ENCODE results near the gene PIP5K1B. TPM values are rescaled to one million over a fixed set of nuclear protein-coding genes. Genes with fewer than 3 reads are reported as not detected.
"Not testable (repeated sequence)": the region's sequence is repeated elsewhere in the genome, so short reads cannot be mapped to it uniquely, and the experiment has no call there.

PIP5K1B gene
- total RNA-seq, 1 donor from 2014 or later, result 0.15 TPM

- no peak for DNase-seq (ENCODE audit: low read depth)
Observed at GRCh38 chr9:68983522-68984424, 278.7 kb downstream of the PIP5K1B start.

GRCh38 chr9:68986949-68987348, 281.9 kb downstream of the PIP5K1B start:
- DNase-seq (ENCODE audit: low read depth), result not testable (repeated sequence)

DNA sequence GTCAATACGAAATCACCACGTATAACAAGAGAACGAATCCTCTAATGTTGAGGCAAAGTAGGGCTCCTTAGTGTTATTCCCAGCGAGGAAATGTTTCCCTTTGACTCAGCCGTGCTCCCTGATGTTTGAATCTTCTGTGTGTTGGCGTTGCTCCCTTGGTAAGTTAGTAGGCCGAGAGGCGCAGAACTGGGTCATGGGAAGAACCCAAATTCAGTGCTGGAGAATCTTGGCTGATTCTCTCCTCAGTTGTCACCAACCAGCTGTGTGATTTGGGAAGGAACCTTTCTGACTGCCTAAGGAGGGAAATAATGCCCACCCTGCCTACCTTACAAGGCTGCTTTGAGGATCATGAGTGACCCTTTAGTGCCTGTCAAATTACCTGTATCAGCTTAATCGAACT, 286.4 kb downstream of the PIP5K1B start:
- DNase-seq (ENCODE audit: low read depth), result no peak

DNA sequence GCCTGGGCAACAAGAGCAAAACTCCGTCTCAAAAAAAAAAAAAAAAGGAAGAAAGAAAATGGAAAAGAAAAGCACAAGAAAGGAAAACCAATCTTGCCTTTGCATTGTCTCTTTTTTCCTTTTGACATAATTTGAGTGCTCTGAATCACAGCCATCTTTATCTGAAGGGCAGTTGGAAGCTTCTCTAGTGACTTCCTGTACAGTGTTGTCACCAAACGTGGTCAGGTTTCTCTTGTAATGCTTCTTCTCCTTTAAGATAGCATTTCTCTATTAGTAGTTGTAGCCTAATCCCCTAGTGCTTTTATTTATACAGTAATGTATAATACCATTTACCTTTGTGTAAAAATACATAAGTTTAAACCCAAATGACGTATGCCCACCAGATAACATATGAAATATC, 290.7 kb downstream of the PIP5K1B start:
- no peak for DNase-seq (ENCODE audit: low read depth)

DNA sequence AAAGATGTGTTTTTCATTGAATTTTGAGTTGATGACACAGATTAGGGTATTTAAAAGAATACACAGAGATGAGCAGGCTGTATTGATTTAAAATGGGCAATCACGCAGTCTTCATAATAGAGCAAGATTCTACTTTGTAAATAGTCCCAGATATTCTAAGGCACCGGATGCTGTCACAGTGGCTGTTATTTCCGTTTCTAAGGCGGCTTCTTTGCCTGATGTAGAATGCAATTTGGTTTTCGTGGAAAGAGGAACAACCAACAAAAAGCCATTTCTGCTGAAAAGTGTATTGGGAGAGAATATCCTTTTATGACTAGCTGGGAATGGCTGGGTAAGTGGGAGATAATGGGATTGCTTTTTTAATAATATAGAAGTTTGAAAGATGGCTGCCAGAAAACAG, 291.4 kb downstream of the PIP5K1B start:
- no peak for DNase-seq (ENCODE audit: low read depth)

DNA sequence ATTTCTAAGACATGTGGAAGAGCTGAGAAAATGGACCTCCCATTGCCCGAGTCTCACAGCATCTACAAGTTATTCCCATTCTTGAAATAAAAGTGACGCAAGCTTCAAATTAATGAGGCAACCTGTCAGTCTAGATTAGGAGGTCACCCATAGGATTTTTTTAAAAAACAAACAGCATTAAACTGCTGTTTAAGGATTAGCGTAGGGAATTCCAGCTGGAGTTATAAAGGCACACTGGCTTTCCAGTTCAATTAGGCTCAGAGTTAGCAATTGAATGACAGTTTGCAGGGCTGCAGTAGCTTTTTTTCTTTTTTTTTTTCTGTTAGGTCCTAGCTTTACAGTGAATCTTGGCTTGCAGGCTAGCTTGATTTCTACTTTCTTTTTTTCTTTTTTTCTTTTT, 292.6 kb downstream of the PIP5K1B start:
- DNase-seq (ENCODE audit: low read depth), result no peak

GRCh38 chr9:68998385-68998784, 293.3 kb downstream of the PIP5K1B start:
- no peak for DNase-seq (ENCODE audit: low read depth)

GRCh38 chr9:68998812-68999211, 293.8 kb downstream of the PIP5K1B start:
- DNase-seq (ENCODE audit: low read depth), result no peak

- peak; percentile 70 for DNase-seq (ENCODE audit: low read depth)
Observed at GRCh38 chr9:68999393-69000105, 294.5 kb downstream of the PIP5K1B start.

DNA sequence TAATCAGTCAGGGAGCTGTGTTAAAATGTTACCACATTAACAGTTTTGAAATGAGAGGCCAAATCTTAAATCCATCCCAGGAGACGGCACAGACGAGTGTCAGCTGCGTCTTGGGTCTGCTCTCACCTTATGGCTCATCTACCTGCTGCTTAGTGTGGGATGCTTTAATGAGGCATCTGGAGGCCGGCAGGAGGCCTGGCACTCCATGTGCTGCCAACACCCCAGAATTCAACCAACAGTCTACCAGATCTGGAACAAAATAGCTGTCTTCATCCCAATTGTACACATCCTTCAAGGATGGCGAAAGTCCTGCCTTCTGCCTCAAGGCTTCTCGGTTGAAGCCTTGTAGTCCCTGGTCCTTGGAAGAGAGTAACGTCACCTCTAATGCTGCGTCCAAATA, 296.9 kb downstream of the PIP5K1B start:
- DNase-seq (ENCODE audit: low read depth), result no peak

- no peak for DNase-seq (ENCODE audit: low read depth)
Observed at GRCh38 chr9:69003051-69003450, 298.0 kb downstream of the PIP5K1B start.

- no peak for DNase-seq (ENCODE audit: low read depth)
Observed at GRCh38 chr9:69004836-69005235, 299.8 kb downstream of the PIP5K1B start.

GRCh38 chr9:69009708-69010107, 304.7 kb downstream of the PIP5K1B start:
- no peak for DNase-seq (ENCODE audit: low read depth)

DNA sequence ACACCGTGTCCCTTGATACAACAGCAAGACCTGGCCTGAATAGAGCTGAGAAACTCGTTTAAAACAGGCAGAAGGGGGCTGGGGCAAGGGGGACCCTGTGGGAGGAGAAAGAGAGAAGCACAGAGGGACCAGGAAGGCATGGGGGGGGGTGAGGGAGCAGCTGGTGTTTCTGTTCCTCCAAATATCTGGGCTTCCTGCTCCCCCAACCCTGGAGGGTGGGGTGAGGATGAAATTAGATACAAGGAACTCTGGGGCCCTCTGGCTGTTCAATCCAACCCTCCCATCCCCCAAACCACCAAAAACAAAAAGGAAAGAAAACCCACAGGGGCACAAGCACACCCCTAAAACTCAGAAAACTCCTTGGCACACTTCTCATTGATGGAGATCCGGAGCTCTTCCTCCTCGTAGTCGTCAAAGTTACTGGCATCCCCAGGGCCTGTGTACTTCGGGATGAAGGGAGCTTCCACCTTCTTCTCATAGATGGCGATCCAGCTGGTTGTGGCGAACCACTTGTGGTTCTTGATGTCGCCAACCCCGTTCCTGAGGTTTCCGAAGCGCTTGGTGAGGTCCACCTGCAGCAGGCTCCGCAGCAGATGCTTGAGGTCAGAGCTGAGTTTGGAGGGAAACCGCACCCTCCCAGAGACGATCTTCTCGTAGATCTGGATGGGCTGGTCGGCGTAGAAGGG, 307.8 kb downstream of the PIP5K1B start:
- DNase-seq (ENCODE audit: low read depth), result no peak

GRCh38 chr9:69013382-69013727, 308.3 kb downstream of the PIP5K1B start:
- no peak for DNase-seq (ENCODE audit: low read depth)

GRCh38 chr9:69014013-69014412, 309.0 kb downstream of the PIP5K1B start, which contains the start of gene PRKACG:
TSS of gene PRKACG (minus strand) at chr9:69014113. CDS start at chr9:69014092, 21 bp downstream.
- no peak for DNase-seq (ENCODE audit: low read depth)

GRCh38 chr9:69016191-69017096, 311.4 kb downstream of the PIP5K1B start:
- DNase-seq (ENCODE audit: low read depth), result no peak

DNA sequence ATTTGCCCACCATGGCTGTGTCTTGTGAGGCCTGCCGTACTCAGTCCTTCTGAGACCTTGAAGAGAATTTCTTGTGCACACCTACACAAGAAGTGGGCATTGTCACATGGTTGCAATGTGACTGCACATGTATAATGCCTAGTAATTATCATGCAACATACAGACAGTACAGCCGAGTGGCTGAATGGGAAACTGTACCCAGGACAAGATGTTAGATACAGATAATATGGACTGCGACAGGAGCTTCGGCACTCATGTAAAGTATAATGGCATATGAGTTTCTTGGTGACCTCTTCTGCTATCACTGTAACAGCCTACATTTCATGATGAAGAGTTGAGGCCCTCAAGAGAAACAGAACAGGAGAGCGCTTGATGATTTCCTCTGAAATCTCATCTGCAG, 313.7 kb downstream of the PIP5K1B start:
- no peak for DNase-seq (ENCODE audit: low read depth)

- no peak for DNase-seq (ENCODE audit: low read depth)
Observed at GRCh38 chr9:69019808-69020207, 314.8 kb downstream of the PIP5K1B start.

DNA sequence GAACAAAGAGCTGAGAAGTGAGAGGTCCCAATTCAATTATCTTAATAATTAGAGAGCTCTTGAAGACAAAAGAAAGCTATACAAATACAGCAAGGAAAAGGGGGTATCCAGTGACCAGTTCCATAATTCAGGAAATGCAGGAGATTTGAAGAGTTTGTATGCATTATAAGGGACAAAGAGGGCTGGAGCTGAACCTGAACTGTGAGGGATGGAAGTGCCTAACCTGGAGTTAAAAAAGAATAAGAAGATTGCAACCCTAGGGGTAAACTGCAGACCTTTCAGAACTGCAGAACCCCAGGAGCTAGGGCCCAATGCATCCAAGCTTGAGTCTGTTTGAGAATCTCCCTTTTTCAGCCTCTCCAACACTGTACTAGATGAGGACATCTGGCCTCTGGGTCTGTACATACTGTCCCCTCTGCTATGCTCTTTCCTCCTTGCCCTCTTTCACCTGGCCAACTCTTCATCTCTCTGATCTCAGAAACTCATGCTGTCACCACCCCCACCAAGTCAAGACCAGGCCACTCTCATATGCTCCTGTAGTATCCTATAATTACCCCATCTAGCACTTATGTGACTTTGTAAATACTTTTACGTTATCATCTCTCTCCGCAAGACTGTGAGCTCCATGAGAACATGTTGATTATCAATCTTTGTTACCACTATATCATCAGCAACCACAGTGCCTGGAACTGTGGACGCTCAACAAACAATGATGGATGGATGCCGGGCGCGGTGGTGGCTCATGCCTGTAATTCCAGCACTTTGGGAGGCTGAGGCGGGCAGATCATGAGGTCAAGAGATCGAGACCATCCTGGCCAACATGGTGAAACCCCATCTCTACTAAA, 315.5 kb downstream of the PIP5K1B start:
- DNase-seq (ENCODE audit: low read depth), result no peak
